Measurements from ENCODE around the gene TUBA8. TPM values are rescaled to one million over a fixed set of nuclear protein-coding genes. Genes with fewer than 3 reads are reported as not detected.

The TUBA8 gene
- total RNA-seq, 2 experiments from 2014 or later, result 0.25 TPM; not detected in 1

Other genes with a start within 250 kb of the TUBA8 start
- 10 to 100 TPM; 21.0 to 25.8 TPM for gene MICAL3, start 86.2 kb upstream of the TUBA8 start, total RNA-seq
- 10 to 100 TPM; 47.6 to 48.2 TPM for gene PEX26, start 32.8 kb upstream of the TUBA8 start, total RNA-seq
- gene USP18, start 39.4 kb downstream of the TUBA8 start, total RNA-seq, result 10 to 100 TPM; 13.4 to 13.9 TPM